Mesothelial cell of epicardium (in vitro differentiated cells): Measurements from ENCODE around the gene TIMM8B. TPM values are rescaled to one million over a fixed set of nuclear protein-coding genes. Genes with fewer than 3 reads are reported as not detected.

Source experiments
- DNase-seq, 2 experiments: peaks; one replicate each; pipeline ENCODE4 v3.0.0; 2021; ENCODE audit warnings: low spot score in 2 of 2; ENCODE audit not compliant: unreplicated experiment in 2 of 2
- H3K27ac Mint-ChIP-seq: 2 replicates; pipeline ENCODE4 v1.8.0; 2021; ENCODE audit warnings: mixed read lengths
- H3K27me3 Mint-ChIP-seq: 2 replicates; pipeline ENCODE4 v1.8.0; 2021; ENCODE audit warnings: low read depth, mixed read lengths
- H3K36me3 Mint-ChIP-seq: 2 replicates; pipeline ENCODE4 v1.8.0; 2021; ENCODE audit warnings: mixed read lengths
- H3K4me1 Mint-ChIP-seq: 2 replicates; pipeline ENCODE4 v1.8.0; 2021; ENCODE audit warnings: mixed read lengths
- H3K4me3 Mint-ChIP-seq: 2 replicates; pipeline ENCODE4 v1.8.0; 2021; ENCODE audit warnings: mild to moderate bottlenecking, moderate library complexity, mixed read lengths
- H3K9me3 Mint-ChIP-seq: 2 replicates; pipeline ENCODE4 v1.8.0; 2021; ENCODE audit warnings: mixed read lengths
- CTCF ChIP-seq: fragments of 200-600 bp; sonication (generic); IDR thresholded peaks from one replicate; pipeline ENCODE4 v1.5.0; 2021; ENCODE audit warnings: antibody characterized with exemption; ENCODE audit not compliant: unreplicated experiment
- total RNA-seq: library from RNA; stranded (reverse); gene quantifications from 3 replicates; pipeline ENCODE4 v1.2.1, GENCODE V29; 2021

The TIMM8B gene
- 48.8 to 51.9 TPM (median 51.5 TPM) in 3 replicates for total RNA-seq

- H3K27me3 Mint-ChIP-seq: no peaks in the 10 kb centered on the region
- peaks cover 42% of the 10 kb centered on the region for H3K4me1 Mint-ChIP-seq
- peaks cover 41% of the 10 kb centered on the region for H3K36me3 Mint-ChIP-seq
- DNase-seq: peak; percentile 91 to 96
- H3K9me3 Mint-ChIP-seq: no peaks in the 10 kb centered on the region
- H3K4me3 Mint-ChIP-seq: peak within 1 kb of the TSS; percentile 100
- H3K27ac Mint-ChIP-seq: peak within 1 kb of the TSS; percentile 97
- no peak for TF ChIP-seq CTCF
Measured at GRCh38 chr11:112086422-112087191, at the start of gene TIMM8B, which contains the start of gene SDHD. Gene TIMM8B (minus strand): TSS chr11:112086756. CDS start chr11:112086723, 33 bp downstream. Gene SDHD (plus strand): TSS chr11:112086873. CDS start chr11:112086908, 35 bp downstream.

DNA sequence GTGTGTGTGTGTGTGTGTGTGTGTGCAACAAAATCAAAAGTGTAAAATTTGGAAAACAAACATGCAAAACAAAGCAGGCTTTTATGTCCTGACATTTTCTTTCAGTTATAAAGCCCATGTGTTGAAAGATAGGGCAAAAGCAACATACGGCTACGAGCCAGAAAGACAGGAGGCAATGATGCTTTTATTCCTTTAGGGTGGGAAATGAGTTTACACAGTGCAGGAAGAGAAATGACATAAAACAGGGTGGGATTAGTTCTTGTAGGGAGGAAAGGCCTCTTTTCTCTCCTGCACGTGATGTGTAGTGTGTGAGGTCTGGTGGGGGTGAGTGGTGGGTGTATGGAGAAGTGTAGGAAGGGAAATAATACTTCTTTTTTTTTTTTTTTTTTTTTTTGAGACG, 47.9 kb upstream of the TIMM8B start:
- Mint-ChIP-seq H3K27me3 (peaks cover 7% of the 10 kb centered on the region), H3K4me3 (no peak overlapping the region), H3K4me1 (no peaks in the 10 kb centered on the region), H3K9me3 (no peaks in the 10 kb centered on the region), H3K27ac (no peak overlapping the region), H3K36me3 (no peaks in the 10 kb centered on the region)
- no peak for DNase-seq
- TF ChIP-seq CTCF: no peak

GRCh38 chr11:112132737-112133136, 46.2 kb upstream of the TIMM8B start:
- Mint-ChIP-seq H3K9me3 (no peaks in the 10 kb centered on the region), H3K27me3 (peaks cover 7% of the 10 kb centered on the region), H3K4me3 (no peak overlapping the region), H3K27ac (no peak overlapping the region), H3K36me3 (no peaks in the 10 kb centered on the region), H3K4me1 (peaks cover 8% of the 10 kb centered on the region)
- no peak for TF ChIP-seq CTCF
- no peak for DNase-seq

DNA sequence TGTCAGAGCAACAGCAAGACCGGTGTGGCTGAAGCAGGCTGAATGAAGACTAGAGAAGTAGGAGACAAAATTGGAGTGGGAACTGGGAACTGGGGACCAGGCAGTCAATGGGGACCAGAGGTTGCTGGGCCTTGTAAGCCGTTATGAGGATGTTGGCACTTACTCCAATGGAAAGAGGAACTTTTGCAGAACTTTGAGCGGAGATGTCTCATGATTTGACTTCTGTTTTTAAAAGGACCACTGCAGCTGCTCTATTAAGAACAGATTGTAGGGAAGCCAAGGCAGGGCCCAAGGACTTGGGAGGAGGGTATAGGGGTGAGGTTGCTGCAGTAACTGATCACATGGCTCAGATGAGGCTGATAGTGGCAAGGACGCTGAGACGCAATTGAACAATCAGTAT, 43.1 kb upstream of the TIMM8B start:
- TF ChIP-seq CTCF: no peak
- Mint-ChIP-seq H3K4me1 (peaks cover 8% of the 10 kb centered on the region), H3K27me3 (peaks cover 5% of the 10 kb centered on the region), H3K9me3 (no peaks in the 10 kb centered on the region), H3K27ac (no peak overlapping the region), H3K36me3 (no peaks in the 10 kb centered on the region), H3K4me3 (no peak overlapping the region)
- DNase-seq: no peak

- Mint-ChIP-seq H3K36me3 (no peaks in the 10 kb centered on the region), H3K27ac (peak overlapping the region; percentile 33), H3K4me1 (peaks cover 12% of the 10 kb centered on the region), H3K27me3 (peaks cover 5% of the 10 kb centered on the region), H3K9me3 (no peaks in the 10 kb centered on the region), H3K4me3 (no peak overlapping the region)
- no peak for TF ChIP-seq CTCF
- DNase-seq: peak; percentile 25 to 44
Measured at GRCh38 chr11:112128483-112129121, 42.0 kb upstream of the TIMM8B start.
